A172 (cell line): ENCODE results near the gene PCDHGA8. TPM values are rescaled to one million over a fixed set of nuclear protein-coding genes. Genes with fewer than 3 reads are reported as not detected.
"Not testable (repeated sequence)": the region's sequence is repeated elsewhere in the genome, so short reads cannot be mapped to it uniquely, and the experiment has no call there.

Experiments
- DNase-seq: peaks from one replicate; pipeline ENCODE4 v3.0.0-alpha.2; 2015; ENCODE audit warnings: low spot score
- total RNA-seq: library from RNA; depleted of rRNA; stranded (reverse); fragments of >200 nt; shearing (Covaris generic); gene quantifications from 2 replicates; pipeline ENCODE4 v1.2.3, GENCODE V29; 2014

The PCDHGA8 gene
- total RNA-seq, 1 experiment from 2014 or later = 0.05 TPM

DNA sequence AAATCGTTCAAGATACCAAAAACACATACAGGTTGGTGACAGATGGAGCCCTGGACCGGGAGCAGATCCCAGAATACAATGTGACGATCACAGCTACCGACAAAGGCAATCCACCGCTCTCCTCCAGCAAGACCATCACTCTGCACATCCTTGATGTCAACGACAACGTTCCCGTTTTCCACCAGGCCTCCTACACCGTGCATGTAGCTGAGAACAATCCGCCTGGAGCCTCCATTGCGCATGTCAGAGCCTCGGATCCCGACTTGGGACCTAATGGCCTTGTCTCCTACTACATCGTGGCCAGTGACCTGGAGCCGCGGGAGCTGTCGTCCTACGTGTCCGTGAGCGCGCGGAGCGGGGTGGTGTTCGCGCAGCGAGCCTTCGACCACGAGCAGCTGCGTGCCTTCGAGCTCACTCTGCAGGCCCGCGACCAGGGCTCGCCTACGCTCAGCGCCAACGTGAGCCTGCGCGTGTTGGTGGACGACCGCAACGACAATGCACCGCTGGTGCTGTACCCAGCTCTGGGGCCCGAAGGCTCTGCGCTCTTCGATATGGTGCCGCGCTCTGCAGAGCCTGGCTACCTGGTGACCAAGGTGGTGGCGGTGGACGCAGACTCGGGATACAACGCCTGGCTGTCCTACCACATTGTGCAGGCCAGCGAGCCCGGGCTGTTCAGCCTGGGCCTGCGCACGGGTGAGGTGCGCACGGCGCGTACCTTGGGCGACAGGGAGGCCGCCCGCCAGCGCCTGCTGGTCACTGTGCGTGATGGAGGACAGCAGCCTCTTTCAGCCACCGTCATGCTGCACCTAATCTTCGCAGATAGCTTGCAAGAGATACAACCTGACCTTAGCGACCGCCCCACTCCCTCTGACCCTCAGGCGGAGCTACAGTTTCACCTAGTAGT lies 20.6 kb upstream of the PCDHGA8 start:
- DNase-seq = no peak

DNA sequence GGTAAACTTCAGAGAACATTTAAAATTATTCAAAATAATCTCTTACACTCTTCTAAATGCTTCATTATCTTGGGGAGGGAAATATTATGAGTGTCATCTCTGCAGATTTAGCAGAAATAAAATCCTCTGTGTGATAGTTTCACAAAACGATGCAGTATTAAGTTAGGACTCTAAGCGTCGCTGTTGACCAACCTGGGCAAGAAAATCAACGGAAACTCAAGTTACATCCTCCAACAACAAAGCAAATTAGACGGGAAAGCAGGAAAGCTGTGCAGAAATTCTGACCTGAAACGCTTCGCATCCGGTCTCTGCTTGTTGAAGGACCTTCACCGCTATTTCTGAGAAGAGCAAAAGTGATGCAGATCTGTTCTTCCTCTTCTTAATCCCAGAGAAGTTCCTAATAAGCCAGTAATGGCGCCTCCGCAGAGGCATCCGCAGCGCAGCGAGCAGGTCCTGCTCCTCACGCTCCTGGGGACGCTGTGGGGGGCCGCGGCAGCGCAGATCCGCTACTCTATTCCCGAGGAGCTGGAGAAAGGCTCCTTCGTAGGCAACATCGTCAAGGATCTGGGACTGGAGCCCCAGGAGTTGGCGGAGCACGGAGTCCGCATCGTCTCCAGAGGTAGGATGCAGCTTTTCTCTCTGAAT lies 18.6 kb upstream of the PCDHGA8 start, which contains the start of gene PCDHGA6:
TSS of gene PCDHGA6 (plus strand) at position 219 of the 645 bp plus-strand sequence. CDS start at position 412, 193 bp downstream.
- DNase-seq = no peak

DNA sequence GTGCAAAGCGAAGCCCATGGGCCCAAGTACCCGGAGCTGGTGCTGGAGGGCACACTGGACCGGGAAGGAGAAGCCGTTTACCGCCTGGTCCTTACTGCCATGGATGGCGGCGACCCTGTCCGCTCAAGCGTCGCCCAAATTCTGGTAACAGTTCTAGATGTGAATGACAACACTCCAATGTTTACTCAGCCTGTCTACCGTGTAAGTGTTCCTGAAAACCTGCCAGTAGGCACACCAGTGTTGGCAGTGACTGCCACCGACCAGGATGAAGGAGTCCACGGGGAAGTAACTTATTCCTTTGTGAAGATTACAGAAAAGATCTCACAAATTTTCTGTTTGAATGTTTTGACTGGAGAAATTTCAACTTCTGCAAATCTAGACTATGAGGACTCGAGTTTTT lies 17.8 kb upstream of the PCDHGA8 start:
- no peak for DNase-seq

DNA sequence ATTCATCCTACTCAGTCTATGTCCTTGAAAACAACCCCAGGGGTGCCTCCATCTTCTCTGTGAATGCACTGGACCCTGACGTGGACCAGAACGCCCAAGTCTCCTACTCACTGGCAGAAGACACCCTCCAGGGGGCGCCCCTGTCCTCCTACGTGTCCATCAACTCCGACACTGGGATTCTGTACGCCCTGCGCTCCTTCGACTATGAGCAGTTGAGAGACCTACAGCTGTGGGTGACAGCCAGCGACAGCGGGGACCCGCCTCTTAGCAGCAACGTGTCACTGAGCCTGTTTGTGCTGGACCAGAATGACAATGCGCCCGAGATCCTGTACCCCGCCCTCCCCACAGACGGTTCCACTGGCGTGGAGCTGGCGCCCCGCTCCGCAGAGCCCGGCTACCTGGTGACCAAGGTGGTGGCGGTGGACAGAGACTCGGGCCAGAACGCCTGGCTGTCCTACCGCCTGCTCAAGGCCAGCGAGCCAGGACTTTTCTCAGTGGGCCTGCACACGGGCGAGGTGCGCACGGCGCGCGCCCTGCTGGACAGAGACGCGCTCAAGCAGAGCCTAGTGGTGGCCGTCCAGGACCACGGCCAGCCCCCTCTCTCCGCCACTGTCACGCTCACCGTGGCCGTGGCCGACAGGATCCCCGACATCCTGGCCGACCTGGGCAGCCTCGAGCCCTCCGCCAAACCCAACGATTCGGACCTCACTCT lies 16.8 kb upstream of the PCDHGA8 start:
- DNase-seq = not testable (repeated sequence)

DNA sequence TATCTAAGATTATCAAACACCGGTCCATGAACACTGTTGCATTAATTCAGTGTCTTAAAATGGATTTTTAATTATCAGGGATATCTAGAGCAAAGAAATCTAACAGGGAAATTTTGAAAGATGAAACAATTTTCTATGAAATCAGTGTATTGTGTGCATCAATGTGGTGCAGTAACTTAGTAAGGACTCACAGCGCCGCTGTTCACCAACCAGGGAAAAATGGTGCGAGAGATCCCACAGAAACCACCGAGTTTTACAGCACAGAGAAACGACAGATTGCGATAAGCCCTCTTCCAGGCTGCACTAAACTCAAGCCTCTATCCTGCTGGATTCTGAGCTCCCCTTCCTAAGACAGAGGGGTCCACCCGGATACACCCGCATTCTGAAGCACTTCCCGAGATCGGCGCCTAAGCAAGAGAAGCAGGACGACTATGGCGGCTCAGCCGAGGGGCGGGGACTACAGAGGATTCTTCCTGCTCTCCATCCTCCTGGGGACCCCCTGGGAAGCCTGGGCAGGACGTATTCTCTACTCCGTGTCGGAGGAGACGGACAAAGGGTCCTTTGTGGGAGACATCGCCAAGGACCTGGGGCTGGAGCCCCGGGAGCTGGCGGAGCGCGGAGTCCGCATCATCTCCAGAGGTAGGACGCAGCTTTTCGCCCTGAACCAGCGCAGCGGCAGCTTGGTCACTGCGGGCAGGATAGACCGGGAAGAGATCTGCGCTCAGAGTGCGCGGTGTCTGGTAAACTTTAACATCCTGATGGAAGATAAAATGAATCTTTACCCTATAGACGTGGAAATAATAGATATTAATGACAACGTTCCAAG lies 9.8 kb upstream of the PCDHGA8 start, which contains the start of gene PCDHGA7:
TSS of gene PCDHGA7 (plus strand) at position 274 of the 826 bp plus-strand sequence. CDS start at position 432, 158 bp downstream.
- no peak for DNase-seq

DNA sequence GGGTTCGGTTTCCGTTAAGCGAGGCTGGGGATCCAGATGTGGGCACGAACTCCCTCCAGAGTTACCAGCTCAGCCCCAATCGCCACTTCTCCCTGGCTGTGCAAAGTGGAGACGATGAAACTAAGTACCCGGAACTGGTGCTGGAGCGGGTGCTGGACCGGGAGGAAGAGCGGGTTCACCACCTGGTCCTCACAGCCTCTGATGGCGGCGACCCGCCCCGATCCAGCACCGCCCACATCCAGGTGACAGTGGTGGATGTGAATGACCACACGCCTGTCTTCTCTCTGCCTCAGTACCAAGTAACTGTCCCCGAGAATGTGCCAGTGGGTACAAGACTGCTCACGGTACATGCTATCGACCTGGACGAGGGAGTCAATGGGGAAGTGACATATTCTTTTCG lies 9.1 kb upstream of the PCDHGA8 start:
- no peak for DNase-seq

DNA sequence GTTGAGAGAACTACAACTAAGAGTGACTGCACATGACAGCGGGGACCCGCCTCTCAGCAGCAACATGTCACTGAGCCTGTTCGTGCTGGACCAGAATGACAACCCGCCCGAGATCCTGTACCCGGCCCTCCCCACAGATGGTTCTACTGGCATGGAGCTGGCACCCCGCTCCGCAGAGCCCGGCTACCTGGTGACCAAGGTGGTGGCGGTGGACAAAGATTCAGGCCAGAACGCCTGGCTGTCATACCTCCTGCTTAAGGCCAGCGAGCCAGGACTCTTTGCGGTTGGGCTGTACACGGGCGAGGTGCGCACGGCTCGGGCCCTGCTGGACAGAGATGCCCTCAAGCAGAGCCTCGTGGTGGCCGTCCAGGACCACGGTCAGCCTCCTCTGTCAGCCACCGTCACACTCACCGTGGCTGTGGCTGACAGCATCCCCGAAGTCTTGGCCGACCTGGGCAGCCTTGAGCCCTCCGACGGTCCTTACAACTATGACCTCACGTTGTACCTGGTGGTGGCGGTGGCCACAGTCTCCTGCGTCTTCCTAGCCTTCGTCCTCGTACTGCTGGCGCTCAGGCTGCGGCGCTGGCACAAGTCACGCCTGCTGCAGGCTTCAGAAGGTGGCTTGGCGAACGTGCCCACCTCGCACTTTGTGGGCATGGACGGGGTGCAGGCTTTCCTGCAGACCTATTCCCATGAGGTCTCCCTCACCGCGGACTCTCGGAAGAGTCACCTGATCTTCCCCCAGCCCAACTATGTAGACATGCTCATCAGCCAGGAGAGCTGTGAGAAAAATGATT lies 7.8 kb upstream of the PCDHGA8 start:
- DNase-seq = no peak

DNA sequence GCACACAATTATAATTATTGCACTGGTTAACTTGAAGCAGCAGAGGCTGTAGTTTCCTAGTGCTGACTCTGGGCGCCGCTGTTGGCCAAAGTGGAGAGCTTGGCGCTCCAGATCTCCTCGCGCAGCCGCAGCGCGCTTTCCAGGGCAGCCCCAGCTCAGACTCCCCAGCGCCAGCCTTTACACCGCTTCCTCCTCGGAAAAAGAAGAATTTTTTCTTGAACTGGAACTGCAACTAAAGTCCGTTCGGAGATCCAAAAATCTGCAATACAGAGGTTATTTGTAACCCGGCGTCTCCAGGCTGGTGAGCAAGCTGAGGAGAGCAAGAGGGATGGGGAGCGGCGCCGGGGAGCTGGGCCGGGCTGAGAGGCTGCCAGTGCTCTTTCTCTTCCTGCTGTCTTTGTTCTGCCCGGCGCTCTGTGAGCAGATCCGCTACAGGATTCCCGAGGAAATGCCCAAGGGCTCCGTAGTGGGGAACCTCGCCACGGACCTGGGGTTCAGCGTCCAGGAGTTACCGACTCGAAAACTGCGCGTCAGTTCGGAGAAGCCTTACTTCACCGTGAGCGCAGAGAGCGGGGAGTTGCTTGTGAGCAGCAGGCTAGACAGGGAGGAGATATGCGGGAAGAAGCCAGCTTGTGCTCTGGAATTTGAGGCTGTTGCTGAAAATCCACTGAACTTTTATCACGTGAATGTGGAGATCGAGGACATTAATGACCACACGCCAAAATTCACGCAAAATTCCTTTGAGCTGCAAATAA lies 4.7 kb upstream of the PCDHGA8 start, which contains the start of gene PCDHGB4:
TSS of gene PCDHGB4 (plus strand) at position 142 of the 755 bp plus-strand sequence. CDS start at position 329, 187 bp downstream.
- not testable (repeated sequence) for DNase-seq

DNA sequence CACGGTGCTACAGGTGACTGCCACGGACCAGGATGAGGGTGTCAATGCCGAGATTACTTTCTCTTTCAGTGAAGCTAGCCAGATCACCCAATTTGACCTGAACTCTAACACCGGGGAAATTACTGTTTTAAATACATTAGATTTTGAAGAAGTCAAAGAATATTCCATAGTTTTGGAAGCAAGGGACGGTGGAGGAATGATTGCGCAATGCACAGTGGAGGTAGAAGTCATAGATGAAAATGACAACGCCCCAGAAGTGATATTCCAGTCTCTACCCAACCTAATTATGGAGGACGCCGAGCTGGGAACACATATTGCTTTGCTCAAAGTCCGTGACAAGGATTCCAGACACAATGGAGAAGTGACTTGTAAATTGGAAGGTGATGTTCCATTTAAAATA lies 3.8 kb upstream of the PCDHGA8 start:
- DNase-seq = no peak

DNA sequence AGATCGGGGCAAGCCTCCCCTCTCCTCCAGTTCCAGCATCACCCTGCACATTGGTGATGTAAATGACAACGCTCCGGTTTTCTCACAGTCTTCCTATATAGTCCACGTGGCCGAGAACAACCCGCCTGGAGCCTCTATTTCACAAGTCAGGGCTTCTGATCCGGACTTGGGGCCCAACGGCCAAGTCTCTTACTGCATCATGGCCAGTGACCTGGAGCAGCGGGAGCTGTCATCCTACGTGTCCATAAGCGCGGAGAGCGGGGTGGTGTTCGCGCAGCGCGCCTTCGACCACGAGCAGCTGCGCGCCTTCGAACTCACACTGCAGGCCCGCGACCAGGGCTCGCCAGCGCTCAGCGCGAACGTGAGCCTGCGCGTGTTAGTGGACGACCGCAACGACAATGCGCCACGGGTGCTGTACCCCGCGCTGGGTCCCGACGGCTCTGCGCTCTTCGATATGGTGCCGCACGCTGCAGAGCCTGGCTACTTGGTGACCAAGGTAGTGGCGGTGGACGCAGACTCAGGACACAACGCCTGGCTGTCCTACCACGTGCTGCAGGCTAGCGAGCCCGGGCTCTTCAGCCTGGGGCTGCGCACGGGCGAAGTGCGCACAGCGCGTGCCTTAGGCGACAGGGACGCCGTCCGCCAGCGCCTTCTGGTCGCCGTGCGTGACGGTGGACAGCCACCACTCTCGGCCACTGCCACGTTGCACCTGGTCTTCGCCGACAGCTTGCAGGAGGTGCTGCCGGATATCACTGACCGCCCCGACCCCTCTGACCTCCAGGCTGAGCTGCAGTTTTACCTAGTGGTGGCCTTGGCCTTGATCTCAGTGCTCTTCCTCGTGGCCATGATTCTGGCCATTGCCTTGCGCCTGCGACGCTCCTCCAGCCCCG lies 3.0 kb upstream of the PCDHGA8 start:
- DNase-seq = no peak

DNA sequence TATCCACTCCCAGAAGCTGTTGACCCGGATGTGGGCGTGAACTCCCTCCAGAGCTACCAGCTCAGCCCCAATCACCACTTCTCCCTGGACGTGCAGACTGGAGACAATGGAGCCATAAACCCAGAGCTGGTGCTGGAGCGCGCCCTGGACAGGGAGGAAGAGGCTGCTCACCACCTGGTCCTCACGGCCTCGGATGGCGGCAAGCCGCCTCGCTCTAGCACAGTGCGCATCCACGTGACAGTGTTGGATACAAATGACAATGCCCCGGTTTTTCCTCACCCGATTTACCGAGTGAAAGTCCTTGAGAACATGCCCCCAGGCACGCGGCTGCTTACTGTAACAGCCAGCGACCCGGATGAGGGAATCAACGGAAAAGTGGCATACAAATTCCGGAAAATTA lies 834 bp downstream of the PCDHGA8 start:
- DNase-seq = no peak

DNA sequence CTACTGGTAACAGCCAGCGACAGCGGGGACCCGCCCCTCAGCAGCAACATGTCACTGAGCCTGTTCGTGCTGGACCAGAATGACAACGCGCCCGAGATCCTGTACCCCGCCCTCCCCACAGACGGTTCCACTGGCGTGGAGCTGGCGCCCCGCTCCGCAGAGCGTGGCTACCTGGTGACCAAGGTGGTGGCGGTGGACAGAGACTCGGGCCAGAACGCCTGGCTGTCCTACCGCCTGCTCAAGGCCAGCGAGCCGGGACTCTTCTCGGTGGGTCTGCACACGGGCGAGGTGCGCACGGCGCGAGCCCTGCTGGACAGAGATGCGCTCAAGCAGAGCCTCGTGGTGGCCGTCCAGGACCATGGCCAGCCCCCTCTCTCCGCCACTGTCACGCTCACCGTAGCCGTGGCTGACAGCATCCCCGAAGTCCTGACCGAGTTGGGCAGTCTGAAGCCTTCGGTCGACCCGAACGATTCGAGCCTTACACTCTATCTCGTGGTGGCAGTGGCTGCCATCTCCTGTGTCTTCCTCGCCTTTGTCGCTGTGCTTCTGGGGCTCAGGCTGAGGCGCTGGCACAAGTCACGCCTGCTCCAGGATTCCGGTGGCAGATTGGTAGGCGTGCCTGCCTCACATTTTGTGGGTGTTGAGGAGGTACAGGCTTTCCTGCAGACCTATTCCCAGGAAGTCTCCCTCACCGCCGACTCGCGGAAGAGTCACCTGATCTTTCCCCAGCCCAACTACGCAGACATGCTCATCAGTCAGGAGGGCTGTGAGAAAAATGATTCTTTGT lies 2.2 kb downstream of the PCDHGA8 start:
- not testable (repeated sequence) for DNase-seq

DNA sequence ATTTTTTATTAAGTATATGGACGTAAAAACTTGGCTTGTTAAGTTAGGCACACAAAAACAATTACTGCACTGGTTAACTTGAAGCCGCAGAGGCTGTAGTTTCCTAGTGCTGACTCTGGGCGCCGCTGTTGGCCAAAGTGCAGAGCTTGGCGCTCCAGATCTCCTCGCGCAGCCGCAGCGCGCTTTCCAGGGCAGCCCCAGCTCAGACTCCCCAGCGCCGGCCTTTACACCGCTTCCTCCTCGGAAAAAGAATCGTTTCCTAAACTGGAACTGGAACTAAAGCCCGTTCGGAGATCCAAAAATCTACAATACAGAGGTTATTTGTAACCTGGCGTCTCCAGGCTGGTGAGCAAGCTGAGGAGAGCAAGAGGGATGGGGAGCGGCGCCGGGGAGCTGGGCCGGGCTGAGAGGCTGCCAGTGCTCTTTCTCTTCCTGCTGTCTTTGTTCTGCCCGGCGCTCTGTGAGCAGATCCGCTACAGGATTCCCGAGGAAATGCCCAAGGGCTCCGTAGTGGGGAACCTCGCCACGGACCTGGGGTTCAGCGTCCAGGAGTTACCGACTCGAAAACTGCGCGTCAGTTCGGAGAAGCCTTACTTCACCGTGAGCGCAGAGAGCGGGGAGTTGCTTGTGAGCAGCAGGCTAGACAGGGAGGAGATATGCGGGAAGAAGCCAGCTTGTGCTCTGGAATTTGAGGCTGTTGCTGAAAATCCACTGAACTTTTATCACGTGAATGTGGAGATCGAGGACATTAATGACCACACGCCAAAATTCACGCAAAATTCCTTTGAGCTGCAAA lies 5.5 kb downstream of the PCDHGA8 start, which contains the start of gene PCDHGB5:
TSS of gene PCDHGB5 (plus strand) at position 192 of the 796 bp plus-strand sequence. CDS start at position 373, 181 bp downstream.
- DNase-seq = not testable (repeated sequence)

DNA sequence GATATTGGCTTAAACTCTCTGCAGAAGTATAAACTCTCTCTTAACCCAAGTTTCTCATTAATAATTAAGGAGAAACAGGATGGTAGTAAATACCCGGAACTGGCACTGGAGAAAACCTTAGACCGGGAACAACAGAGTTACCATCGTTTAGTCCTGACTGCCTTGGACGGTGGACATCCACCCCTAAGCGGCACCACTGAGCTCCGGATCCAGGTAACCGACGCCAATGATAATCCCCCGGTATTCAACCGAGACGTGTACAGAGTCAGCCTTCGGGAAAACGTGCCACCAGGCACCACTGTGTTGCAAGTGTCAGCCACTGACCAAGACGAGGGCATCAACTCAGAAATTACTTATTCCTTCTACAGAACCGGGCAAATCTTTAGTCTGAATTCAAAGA lies 6.2 kb downstream of the PCDHGA8 start:
- no peak for DNase-seq

DNA sequence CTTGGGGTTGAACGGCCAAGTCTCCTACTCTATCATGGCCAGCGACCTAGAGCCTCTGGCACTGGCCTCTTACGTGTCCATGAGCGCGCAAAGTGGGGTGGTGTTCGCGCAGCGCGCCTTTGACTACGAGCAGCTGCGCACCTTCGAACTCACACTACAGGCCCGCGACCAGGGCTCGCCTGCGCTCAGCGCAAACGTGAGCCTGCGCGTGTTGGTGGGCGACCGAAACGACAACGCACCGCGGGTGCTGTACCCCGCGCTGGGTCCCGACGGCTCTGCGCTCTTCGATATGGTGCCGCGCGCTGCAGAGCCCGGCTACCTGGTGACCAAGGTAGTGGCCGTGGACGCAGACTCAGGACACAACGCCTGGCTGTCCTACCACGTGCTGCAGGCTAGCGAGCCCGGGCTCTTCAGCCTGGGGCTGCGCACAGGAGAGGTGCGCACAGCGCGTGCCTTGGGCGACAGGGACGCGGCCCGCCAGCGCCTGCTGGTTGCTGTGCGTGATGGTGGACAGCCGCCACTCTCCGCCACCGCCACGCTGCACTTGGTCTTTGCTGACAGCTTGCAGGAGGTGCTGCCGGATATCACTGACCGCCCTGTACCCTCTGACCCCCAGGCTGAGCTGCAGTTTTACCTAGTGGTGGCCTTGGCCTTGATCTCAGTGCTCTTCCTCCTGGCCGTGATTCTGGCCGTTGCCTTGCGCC lies 7.3 kb downstream of the PCDHGA8 start:
- DNase-seq = no peak
